SW480 (cell line): ENCODE results near the gene ANKRD13A.
"Not testable (repeated sequence)": the region's sequence is repeated elsewhere in the genome, so short reads cannot be mapped to it uniquely, and the experiment has no call there.

Experiments used
- DNase-seq: peaks from one replicate; pipeline ENCODE4 v3.0.0-alpha.2; 2016; ENCODE audit warnings: low spot score

Gene ANKRD13A

GRCh38 chr12:110084314-110085015 is 85.2 kb downstream of the ANKRD13A start:
- no peak for DNase-seq

GRCh38 chr12:110088216-110088615 is 89.0 kb downstream of the ANKRD13A start:
- not testable (repeated sequence) for DNase-seq

GRCh38 chr12:110088936-110089335 is 89.7 kb downstream of the ANKRD13A start:
- DNase-seq, result no peak
